GM19438 (cell line): ENCODE data around the gene SMAGP.

Experiments used
- ATAC-seq: cut with Tn5 transposase; IDR thresholded peaks from one replicate; pipeline ENCODE4 v1.9.1; 2021; ENCODE audit warnings: low read depth; ENCODE audit not compliant: unreplicated experiment

Gene SMAGP

DNA sequence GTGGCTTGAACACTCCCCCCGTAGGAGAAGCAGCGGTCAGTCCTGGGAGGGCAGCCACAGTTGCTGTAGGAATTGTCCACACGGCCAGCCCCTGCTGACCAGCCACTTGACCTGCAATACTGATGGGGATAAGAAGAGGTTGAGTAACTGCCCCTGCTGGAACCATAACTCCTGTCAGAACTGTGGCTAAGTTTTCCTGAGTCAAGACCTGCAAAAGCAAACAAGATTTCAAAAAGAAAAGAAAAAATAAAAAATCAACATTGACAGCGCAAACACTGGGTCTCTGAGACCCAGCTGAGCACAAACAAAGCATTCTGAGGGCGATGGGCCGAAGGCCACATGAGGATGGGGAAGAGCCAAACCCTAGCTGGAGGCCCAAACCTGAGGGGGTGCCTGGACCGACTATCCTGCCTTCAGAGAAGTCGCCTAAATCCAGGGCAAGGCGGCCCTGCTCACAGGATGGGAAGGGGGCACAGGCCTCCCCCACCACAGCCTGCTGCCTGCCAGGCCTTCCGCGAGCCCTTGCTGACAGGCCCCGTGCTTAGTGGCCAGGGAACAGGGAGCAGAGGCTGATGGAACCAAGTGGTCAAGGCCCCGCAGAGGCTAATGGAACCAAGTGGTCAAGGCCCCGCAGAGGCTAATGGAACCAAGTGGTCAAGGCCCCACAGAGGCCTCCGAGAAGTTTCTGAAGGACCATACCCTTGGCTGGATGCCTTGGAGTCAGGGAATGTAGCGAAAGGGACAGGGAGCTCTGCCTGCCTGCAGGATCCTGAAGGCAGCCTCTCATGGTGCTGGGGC, 71.4 kb downstream of the SMAGP start:
- no peak for ATAC-seq

DNA sequence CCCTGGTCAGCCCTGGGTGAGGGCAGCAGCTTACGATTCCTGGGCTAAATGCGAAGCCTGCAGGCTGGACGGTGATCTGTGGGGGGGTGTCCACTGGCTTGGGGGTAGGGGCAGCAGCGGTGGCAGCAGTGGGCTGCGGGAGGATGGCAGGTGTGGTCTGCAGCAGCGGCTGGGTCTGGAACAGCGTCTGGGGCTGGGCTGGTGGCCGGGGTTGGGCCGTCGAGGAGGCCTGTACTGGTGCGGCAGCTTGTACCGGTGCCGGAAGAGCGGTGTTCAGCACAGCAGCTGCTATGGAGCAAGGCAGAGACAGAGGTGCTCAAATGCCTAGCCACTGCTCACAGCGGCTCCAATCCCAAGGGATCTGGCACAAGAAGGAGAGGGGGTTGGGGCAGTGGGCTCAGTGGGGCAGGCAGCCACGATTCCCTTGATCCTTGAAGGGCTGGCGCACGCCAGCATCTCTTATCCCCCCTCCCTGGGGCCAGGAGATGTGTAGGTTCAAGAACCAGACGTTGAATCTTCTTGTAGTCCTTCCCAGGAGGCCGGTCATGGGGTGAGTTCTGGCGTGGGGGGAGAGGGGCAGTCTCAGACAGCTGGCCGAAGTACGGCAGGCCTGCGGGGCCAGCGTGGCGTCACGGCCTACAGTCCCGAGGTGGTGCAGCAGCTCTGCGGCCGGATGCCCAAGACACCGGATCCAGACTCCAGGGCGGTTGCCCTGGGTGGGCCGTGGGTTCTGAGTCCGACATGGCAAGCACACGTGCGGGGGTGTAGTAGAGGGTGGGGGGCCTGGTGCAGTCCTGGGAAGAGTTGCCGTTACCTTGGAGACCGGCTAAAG, 72.3 kb downstream of the SMAGP start:
- no peak for ATAC-seq

DNA sequence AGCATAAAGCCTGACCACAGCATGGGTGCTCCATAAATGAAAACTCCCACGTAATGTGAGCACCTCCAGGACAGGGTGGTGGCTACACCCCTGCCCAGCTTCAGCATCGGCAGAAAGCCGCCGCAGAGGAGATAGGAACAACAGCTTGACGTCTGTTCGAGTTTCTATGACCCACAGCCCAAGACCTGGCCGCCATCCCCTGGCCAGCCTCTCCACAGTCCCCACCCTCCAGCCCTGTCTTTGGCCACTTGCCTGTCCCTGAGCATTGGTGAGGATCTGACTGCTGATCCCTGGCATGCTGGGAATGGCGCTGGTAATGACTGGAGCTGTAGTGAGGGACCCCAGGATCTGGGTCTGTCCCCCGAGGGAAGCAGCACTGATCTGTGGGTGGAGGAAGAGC, 73.7 kb downstream of the SMAGP start:
- ATAC-seq = no peak

DNA sequence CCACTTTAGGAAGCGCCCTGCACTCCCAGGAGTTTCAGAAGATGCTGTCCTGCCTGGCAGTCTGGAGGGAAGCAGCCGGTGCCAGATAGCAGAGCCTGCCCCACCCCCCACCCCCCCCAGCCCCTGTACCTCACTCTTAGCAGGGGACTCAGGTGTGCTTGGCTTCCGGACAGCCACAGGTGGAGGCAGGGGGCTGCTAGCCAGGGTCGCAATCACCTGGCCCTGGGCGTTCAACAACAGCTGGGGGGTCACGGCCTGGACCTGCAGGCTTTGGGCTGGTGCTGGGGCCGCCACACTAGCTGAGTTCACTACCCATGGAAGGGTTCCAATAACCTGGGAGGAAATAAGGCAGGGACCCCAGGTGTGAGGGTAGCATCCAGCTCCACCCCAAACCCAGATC, 74.4 kb downstream of the SMAGP start:
- no peak for ATAC-seq
